ENCODE results near the gene FRMD4A.

DNA sequence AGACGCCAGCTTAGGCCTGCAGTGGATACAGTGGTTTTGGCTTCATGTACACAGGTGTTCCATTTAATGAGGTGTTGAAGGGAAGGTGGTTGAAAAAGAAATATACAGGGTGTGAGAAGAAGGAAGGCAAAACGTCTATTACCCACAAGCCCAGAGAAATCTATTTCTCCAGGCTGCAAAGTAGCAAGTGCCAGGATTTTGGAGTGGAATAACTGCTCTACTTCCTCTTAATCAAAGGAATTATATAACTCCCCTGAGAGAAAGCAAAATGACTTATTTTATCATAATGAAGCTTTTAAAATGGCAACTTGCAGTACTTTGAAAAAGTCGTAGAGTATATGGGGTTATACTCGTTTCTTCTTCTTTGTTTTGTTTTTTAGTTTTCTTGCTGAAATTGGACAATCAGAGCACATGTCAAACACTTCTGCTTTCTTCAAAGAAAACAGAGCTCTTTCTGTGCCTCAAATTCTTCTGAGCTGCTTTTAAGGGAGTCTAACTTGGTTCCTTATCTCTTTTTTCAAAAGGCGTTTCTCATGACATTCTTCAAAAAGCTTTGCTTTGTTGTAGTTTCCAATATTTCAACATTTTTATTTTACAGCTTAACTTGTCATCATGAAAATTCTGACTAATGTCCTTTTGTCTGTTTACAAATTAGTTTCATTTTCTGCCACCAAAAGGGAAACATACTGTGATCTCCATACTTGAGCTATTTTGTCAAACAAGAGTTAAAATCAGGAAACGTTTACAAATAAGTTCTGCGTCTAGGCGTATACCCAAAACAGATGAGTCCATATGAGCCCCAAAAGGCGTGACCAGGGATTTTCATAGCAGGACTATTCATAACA, 289.7 kb downstream of the FRMD4A start:
- TF ChIP-seq, protein P1, sequence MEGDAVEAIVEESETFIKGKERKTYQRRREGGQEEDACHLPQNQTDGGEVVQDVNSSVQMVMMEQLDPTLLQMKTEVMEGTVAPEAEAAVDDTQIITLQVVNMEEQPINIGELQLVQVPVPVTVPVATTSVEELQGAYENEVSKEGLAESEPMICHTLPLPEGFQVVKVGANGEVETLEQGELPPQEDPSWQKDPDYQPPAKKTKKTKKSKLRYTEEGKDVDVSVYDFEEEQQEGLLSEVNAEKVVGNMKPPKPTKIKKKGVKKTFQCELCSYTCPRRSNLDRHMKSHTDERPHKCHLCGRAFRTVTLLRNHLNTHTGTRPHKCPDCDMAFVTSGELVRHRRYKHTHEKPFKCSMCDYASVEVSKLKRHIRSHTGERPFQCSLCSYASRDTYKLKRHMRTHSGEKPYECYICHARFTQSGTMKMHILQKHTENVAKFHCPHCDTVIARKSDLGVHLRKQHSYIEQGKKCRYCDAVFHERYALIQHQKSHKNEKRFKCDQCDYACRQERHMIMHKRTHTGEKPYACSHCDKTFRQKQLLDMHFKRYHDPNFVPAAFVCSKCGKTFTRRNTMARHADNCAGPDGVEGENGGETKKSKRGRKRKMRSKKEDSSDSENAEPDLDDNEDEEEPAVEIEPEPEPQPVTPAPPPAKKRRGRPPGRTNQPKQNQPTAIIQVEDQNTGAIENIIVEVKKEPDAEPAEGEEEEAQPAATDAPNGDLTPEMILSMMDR (IDR thresholded peaks at IDR 0.05; ENCODE audit: low read length), result no peak
- TF ChIP-seq EZH2 (optimal IDR thresholded peaks at IDR 0.05; ENCODE audit: low read depth, low read length) (no peak), EZH2phosphoT487 (IDR thresholded peaks at IDR 0.05; ENCODE audit: low read length) (no peak)

All from MM.1S (cell line).